Muscle of leg (tissue), 11 donors: ENCODE data around the gene DAZAP1. TPM values are rescaled to one million over a fixed set of nuclear protein-coding genes. Genes with fewer than 3 reads are reported as not detected.

ENCODE experiments used
- DNase-seq: peaks from one replicate; pipeline ENCODE4 v3.0.0; 2013
- H3K27ac ChIP-seq: one replicate; pipeline ENCODE4 v1.5.1; 2013; ENCODE audit warnings: mild to moderate bottlenecking, low read length, control low read depth
- H3K27me3 ChIP-seq: one replicate; pipeline ENCODE4 v1.6.1; 2013; ENCODE audit warnings: low read length; ENCODE audit not compliant: control insufficient read depth, insufficient read depth
- H3K36me3 ChIP-seq: one replicate; pipeline ENCODE4 v1.6.1; 2013; ENCODE audit warnings: low read length; ENCODE audit not compliant: control insufficient read depth, insufficient read depth
- H3K4me1 ChIP-seq: one replicate; pipeline ENCODE4 v1.6.1; 2013; ENCODE audit warnings: low read length; ENCODE audit not compliant: control insufficient read depth, insufficient read depth
- H3K4me3 ChIP-seq: one replicate; pipeline ENCODE4 v1.5.1; 2013; ENCODE audit warnings: low read length, control low read depth
- H3K9me3 ChIP-seq: replicated peaks from 2 replicates; pipeline ENCODE4 v1.6.1; 2013; ENCODE audit warnings: low read depth, low read length; ENCODE audit not compliant: control insufficient read depth
- WGBS: methylation state at CpG from one replicate; pipeline ENCODE4 v1.1.5; 2013; ENCODE audit warnings: missing lambda C conversion rate; ENCODE audit not compliant: insufficient coverage; 5-methylcytosine and 5-hydroxymethylcytosine counted together
- polyA plus RNA-seq, 8 donors: library from polyadenylated mRNA; unstranded; fragments of 120-200 nt; gene quantifications; one replicate each; pipeline versions ENCODE4 v1.2.1 to v1.2.3, GENCODE V29; 2013; ENCODE audit warnings: inconsistent platforms in 1 of 8, low replicate concordance in 1 of 8; ENCODE audit not compliant: insufficient read length in 8 of 8, insufficient read depth in 1 of 8
- total RNA-seq: library from RNA; stranded (reverse); fragments of 120-200 nt; gene quantifications from one replicate; pipeline ENCODE4 v1.2.4, GENCODE V29; 2013

DAZAP1 gene
- total and polyA plus RNA-seq, 9 donors: 41.0 to 80.2 (median 65.8) TPM

- WGBS: 91% methylated on average over 31 of the region's 37 CpGs
- Histone ChIP-seq H3K36me3 (peaks cover 62% of the 10 kb centered on the region), H3K27me3 (no peaks in the 10 kb centered on the region), H3K9me3 (no peaks in the 10 kb centered on the region), H3K4me1 (peaks cover 14% of the 10 kb centered on the region), H3K4me3 (no peak overlapping the region), H3K27ac (no peak overlapping the region)
- DNase-seq: no peak
Observed at GRCh38 chr19:1392939-1393530, 14.4 kb upstream of the DAZAP1 start.

- H3K4me1 ChIP-seq: peaks cover 14% of the 10 kb centered on the region
- H3K4me3 ChIP-seq: no peak overlapping the region
- no peaks in the 10 kb centered on the region for H3K9me3 ChIP-seq
- H3K36me3 ChIP-seq: peaks cover 62% of the 10 kb centered on the region
- WGBS: 77% methylated on average over 16 of the region's 17 CpGs
- no peak overlapping the region for H3K27ac ChIP-seq
- DNase-seq: no peak
- H3K27me3 ChIP-seq: no peaks in the 10 kb centered on the region
Observed at GRCh38 chr19:1393841-1394240, 13.5 kb upstream of the DAZAP1 start.

- Histone ChIP-seq H3K27ac (no peak overlapping the region), H3K36me3 (peaks cover 59% of the 10 kb centered on the region), H3K27me3 (no peaks in the 10 kb centered on the region), H3K9me3 (no peaks in the 10 kb centered on the region), H3K4me3 (no peak overlapping the region), H3K4me1 (peaks cover 14% of the 10 kb centered on the region)
- WGBS: 51% methylated on average over 43 of the region's 43 CpGs
- DNase-seq: no peak
Observed at GRCh38 chr19:1394252-1395193, 12.9 kb upstream of the DAZAP1 start.

GRCh38 chr19:1395194-1396018 lies 12.0 kb upstream of the DAZAP1 start:
- H3K4me3 ChIP-seq: no peak overlapping the region
- no peaks in the 10 kb centered on the region for H3K9me3 ChIP-seq
- no peak for DNase-seq
- no peak overlapping the region for H3K27ac ChIP-seq
- no peaks in the 10 kb centered on the region for H3K27me3 ChIP-seq
- 76% methylated on average over 38 of the region's 52 CpGs for WGBS
- peaks cover 54% of the 10 kb centered on the region for H3K36me3 ChIP-seq
- H3K4me1 ChIP-seq: peaks cover 18% of the 10 kb centered on the region

GRCh38 chr19:1396019-1396767 lies 11.2 kb upstream of the DAZAP1 start:
- H3K27me3 ChIP-seq: no peaks in the 10 kb centered on the region
- H3K27ac ChIP-seq: no peak overlapping the region
- H3K9me3 ChIP-seq: no peaks in the 10 kb centered on the region
- no peak overlapping the region for H3K4me3 ChIP-seq
- H3K4me1 ChIP-seq: peaks cover 24% of the 10 kb centered on the region
- no peak for DNase-seq
- WGBS: 21% methylated on average over 18 of the region's 25 CpGs
- H3K36me3 ChIP-seq: peaks cover 46% of the 10 kb centered on the region

GRCh38 chr19:1396768-1397679 lies 10.4 kb upstream of the DAZAP1 start:
- peaks cover 29% of the 10 kb centered on the region for H3K4me1 ChIP-seq
- 73% methylated on average over 36 of the region's 42 CpGs for WGBS
- no peak for DNase-seq
- H3K36me3 ChIP-seq: peaks cover 44% of the 10 kb centered on the region
- H3K4me3 ChIP-seq: no peak overlapping the region
- H3K9me3 ChIP-seq: no peaks in the 10 kb centered on the region
- H3K27ac ChIP-seq: no peak overlapping the region
- no peaks in the 10 kb centered on the region for H3K27me3 ChIP-seq

- no peak for DNase-seq
- Histone ChIP-seq H3K36me3 (peaks cover 36% of the 10 kb centered on the region), H3K4me3 (no peak overlapping the region), H3K27ac (no peak overlapping the region), H3K9me3 (no peaks in the 10 kb centered on the region), H3K4me1 (peaks cover 30% of the 10 kb centered on the region), H3K27me3 (peaks cover 6% of the 10 kb centered on the region)
- WGBS: 91% methylated on average over 7 of the region's 9 CpGs
Observed at GRCh38 chr19:1397838-1398237, 9.5 kb upstream of the DAZAP1 start.

- peaks cover 24% of the 10 kb centered on the region for H3K36me3 ChIP-seq
- no peaks in the 10 kb centered on the region for H3K9me3 ChIP-seq
- H3K4me3 ChIP-seq: no peak overlapping the region
- no peak for DNase-seq
- H3K27ac ChIP-seq: no peak overlapping the region
- WGBS: 87% methylated on average over 12 of the region's 19 CpGs
- H3K27me3 ChIP-seq: peaks cover 9% of the 10 kb centered on the region
- peaks cover 30% of the 10 kb centered on the region for H3K4me1 ChIP-seq
Observed at GRCh38 chr19:1399079-1399478, 8.3 kb upstream of the DAZAP1 start.

- no peak overlapping the region for H3K4me3 ChIP-seq
- WGBS: 90% methylated on average over 15 of the region's 15 CpGs
Observed at GRCh38 chr19:1399745-1400144, 7.6 kb upstream of the DAZAP1 start.

More at GRCh38 chr19:1399745-1400144, 7.6 kb upstream of the DAZAP1 start:
- DNase-seq: no peak
- Histone ChIP-seq H3K36me3 (peaks cover 22% of the 10 kb centered on the region), H3K9me3 (no peaks in the 10 kb centered on the region), H3K4me1 (peaks cover 30% of the 10 kb centered on the region), H3K27me3 (peaks cover 9% of the 10 kb centered on the region), H3K27ac (no peak overlapping the region)
